Endodermal cell (in vitro differentiated cells): ENCODE results near the gene TESK2. TPM values are rescaled to one million over a fixed set of nuclear protein-coding genes. Genes with fewer than 3 reads are reported as not detected.
"Not testable (repeated sequence)": the region's sequence is repeated elsewhere in the genome, so short reads cannot be mapped to it uniquely, and the experiment has no call there.

Source experiments
- DNase-seq: peaks from one replicate; pipeline ENCODE4 v3.0.0-alpha.2; 2017
- H3K27ac ChIP-seq: 2 replicates; pipeline ENCODE4 v1.5.1; 2013; ENCODE audit warnings: mild to moderate bottlenecking, low read depth, low read length, moderate library complexity
- H3K27me3 ChIP-seq: 2 replicates; pipeline ENCODE4 v1.6.1; 2013; ENCODE audit warnings: mild to moderate bottlenecking, low read length, moderate library complexity; ENCODE audit not compliant: insufficient read depth, control insufficient read depth, poor library complexity, severe bottlenecking
- H3K36me3 ChIP-seq: 2 replicates; pipeline ENCODE4 v1.7.0; 2013; ENCODE audit warnings: mild to moderate bottlenecking, low read length, moderate library complexity; ENCODE audit not compliant: control insufficient read depth, insufficient read depth
- H3K4me1 ChIP-seq: one replicate; pipeline ENCODE4 v1.7.0; 2013; ENCODE audit warnings: low read length; ENCODE audit not compliant: control insufficient read depth, insufficient read depth
- H3K4me3 ChIP-seq: 2 replicates; pipeline ENCODE4 v1.5.1; 2013; ENCODE audit warnings: mild to moderate bottlenecking, low read length, moderate library complexity
- H3K9ac ChIP-seq: 2 replicates; pipeline ENCODE4 v1.6.1; 2013; ENCODE audit warnings: mild to moderate bottlenecking, low read length, moderate library complexity; ENCODE audit not compliant: poor library complexity, severe bottlenecking; ENCODE audit errors: extremely low read depth
- H3K9me3 ChIP-seq: 2 replicates; pipeline ENCODE4 v1.6.1; 2013; ENCODE audit warnings: mild to moderate bottlenecking, low read length, moderate library complexity; ENCODE audit not compliant: control insufficient read depth
- H3K27ac Mint-ChIP-seq: 2 replicates; pipeline ENCODE4 v1.8.0; 2020; ENCODE audit warnings: mixed read lengths
- H3K27me3 Mint-ChIP-seq: 2 replicates; pipeline ENCODE4 v1.8.0; 2021; ENCODE audit warnings: mild to moderate bottlenecking, mixed read lengths; ENCODE audit not compliant: insufficient read depth
- H3K36me3 Mint-ChIP-seq: 2 replicates; pipeline ENCODE4 v1.8.0; 2020; ENCODE audit warnings: low read depth, mixed read lengths
- H3K4me1 Mint-ChIP-seq: 2 replicates; pipeline ENCODE4 v1.8.0; 2020; ENCODE audit warnings: mixed read lengths
- H3K4me3 Mint-ChIP-seq: 2 replicates; pipeline ENCODE4 v1.8.0; 2020; ENCODE audit warnings: mild to moderate bottlenecking, moderate library complexity, mixed read lengths
- H3K9me3 Mint-ChIP-seq: 2 replicates; pipeline ENCODE4 v1.8.0; 2020; ENCODE audit warnings: mild to moderate bottlenecking, mixed read lengths
- CTCF ChIP-seq: fragments of 200-600 bp; sonication (generic); conservative IDR thresholded peaks from 2 replicates; pipeline ENCODE4 v1.5.0; 2021; ENCODE audit warnings: antibody characterized with exemption, mild to moderate bottlenecking
- WGBS, 2 experiments: methylation state at CpG; one replicate each; pipeline versions ENCODE4 v1.1.5 to v1.1.7; 2013; ENCODE audit warnings: missing lambda C conversion rate in 2 of 2, mixed read lengths in 1 of 2; ENCODE audit not compliant: insufficient coverage in 1 of 2, insufficient read length in 1 of 2; 5-methylcytosine and 5-hydroxymethylcytosine counted together
- total RNA-seq, 2 donors: library from RNA; stranded (reverse); fragmentation: NEBNext Ultra II Directional in 1 of 2; extraction: Animal tissue kit (Norgen Biotek cat#: 25700) in 1 of 2; gene quantifications; 2 replicates in 1 of 2; 3 replicates in 1 of 2; pipeline ENCODE4 v1.2.1, GENCODE V29; 2021

TESK2 gene
- total RNA-seq, 2 donors from 2014 or later: 9.7 to 10.3 TPM

DNA sequence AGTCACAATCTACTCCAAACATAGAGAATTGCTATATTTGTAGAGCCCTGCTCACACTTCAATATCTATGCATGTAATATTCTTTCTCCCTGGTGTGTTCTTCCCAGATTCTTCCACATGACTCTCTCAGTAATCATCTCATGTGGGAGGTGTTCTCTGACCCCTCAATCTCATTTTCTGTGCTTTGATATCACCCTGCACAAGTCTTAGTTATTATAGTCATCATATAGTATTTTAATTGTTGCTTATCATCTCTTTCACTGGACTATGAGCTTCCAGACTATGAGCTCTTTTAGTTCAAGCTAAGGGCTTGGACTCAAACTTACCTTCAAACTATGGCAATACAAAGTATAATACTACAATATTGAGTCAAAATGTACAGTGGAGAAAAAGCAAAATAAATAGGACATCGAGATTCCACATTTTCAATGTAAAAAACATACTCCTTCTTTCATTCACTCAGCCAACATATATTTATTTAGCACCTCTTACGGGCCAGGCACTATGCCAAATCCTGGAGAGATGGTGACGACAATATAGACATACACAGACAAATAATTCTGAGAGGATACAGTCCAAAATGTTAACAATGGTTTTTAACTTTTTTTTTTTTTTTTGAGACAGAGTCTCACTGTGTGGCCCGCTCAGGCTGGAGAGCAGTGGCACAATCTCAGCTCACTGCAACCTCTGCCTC, 12.7 kb downstream of the TESK2 start:
- no peak overlapping the region for H3K4me3 Mint-ChIP-seq
- H3K27ac Mint-ChIP-seq: no peak overlapping the region
- no peaks in the 10 kb centered on the region for H3K4me1 ChIP-seq
- no peaks in the 10 kb centered on the region for H3K27me3 Mint-ChIP-seq
- no peaks in the 10 kb centered on the region for H3K36me3 ChIP-seq
- no peak for TF ChIP-seq CTCF
- H3K36me3 Mint-ChIP-seq: no peaks in the 10 kb centered on the region
- no peak for DNase-seq
- H3K9me3 Mint-ChIP-seq: peaks cover 1% of the 10 kb centered on the region
- H3K4me1 Mint-ChIP-seq: no peaks in the 10 kb centered on the region
- H3K9ac ChIP-seq: no peak overlapping the region
- 91 to 100% methylated on average over 1 to 4 of the region's 4 CpGs for WGBS, 2 experiments
- no peaks in the 10 kb centered on the region for H3K27me3 ChIP-seq
- H3K9me3 ChIP-seq: no peaks in the 10 kb centered on the region
- H3K27ac ChIP-seq: no peak overlapping the region
- no peak overlapping the region for H3K4me3 ChIP-seq

DNA sequence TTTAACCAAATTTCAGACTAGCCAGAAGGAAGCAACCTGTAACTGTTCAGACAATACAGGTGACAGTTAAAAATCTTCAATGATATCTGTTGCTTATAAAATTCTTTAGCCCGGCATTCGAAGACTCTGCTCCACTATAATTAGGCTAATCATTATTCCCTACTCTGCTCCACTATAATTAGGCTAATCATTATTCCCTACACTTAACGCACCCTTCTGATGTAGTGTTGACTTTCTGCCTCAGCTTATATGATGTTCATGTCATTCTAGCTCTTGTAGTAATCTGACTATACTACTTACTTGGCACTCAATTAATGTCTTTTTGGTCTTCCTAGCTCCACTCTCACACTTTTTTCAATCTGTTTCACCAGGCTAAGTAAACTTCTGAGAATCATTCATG, 13.3 kb downstream of the TESK2 start:
- H3K4me3 ChIP-seq: no peak overlapping the region
- H3K4me1 Mint-ChIP-seq: no peaks in the 10 kb centered on the region
- H3K27me3 Mint-ChIP-seq: no peaks in the 10 kb centered on the region
- peaks cover 1% of the 10 kb centered on the region for H3K9me3 Mint-ChIP-seq
- no peak overlapping the region for H3K27ac Mint-ChIP-seq
- WGBS, 2 experiments: 96 to 100% methylated on average over 2 to 3 of the region's 3 CpGs
- no peaks in the 10 kb centered on the region for H3K36me3 ChIP-seq
- H3K36me3 Mint-ChIP-seq: no peaks in the 10 kb centered on the region
- no peak overlapping the region for H3K9ac ChIP-seq
- no peaks in the 10 kb centered on the region for H3K27me3 ChIP-seq
- no peaks in the 10 kb centered on the region for H3K9me3 ChIP-seq
- no peak for DNase-seq
- no peak for TF ChIP-seq CTCF
- H3K4me3 Mint-ChIP-seq: no peak overlapping the region
- H3K4me1 ChIP-seq: no peaks in the 10 kb centered on the region
- no peak overlapping the region for H3K27ac ChIP-seq

GRCh38 chr1:45474194-45474593, 16.8 kb downstream of the TESK2 start:
- 93 to 95% methylated on average over 6 of the region's 6 CpGs for WGBS, 2 experiments
- not testable (repeated sequence) for H3K36me3 ChIP-seq, H3K9me3 ChIP-seq, H3K27ac ChIP-seq, H3K27me3 ChIP-seq, H3K4me1 ChIP-seq, H3K4me3 Mint-ChIP-seq, H3K27me3 Mint-ChIP-seq, H3K9ac ChIP-seq, H3K36me3 Mint-ChIP-seq, H3K9me3 Mint-ChIP-seq, DNase-seq, H3K4me1 Mint-ChIP-seq, H3K27ac Mint-ChIP-seq, H3K4me3 ChIP-seq

GRCh38 chr1:45473302-45473701, 17.7 kb downstream of the TESK2 start:
- Mint-ChIP-seq H3K36me3 (no peaks in the 10 kb centered on the region), H3K27me3 (no peaks in the 10 kb centered on the region), H3K27ac (no peak overlapping the region), H3K4me3 (no peak overlapping the region), H3K9me3 (no peaks in the 10 kb centered on the region), H3K4me1 (no peaks in the 10 kb centered on the region)
- Histone ChIP-seq H3K4me1 (no peaks in the 10 kb centered on the region), H3K27me3 (no peaks in the 10 kb centered on the region), H3K9me3 (no peaks in the 10 kb centered on the region), H3K4me3 (no peak overlapping the region), H3K9ac (no peak overlapping the region), H3K27ac (no peak overlapping the region), H3K36me3 (no peaks in the 10 kb centered on the region)
- DNase-seq: no peak
- 86 to 100% methylated on average over 1 of the region's 2 CpGs for WGBS, 2 experiments
- no peak for TF ChIP-seq CTCF
